Mononuclear cell (primary cell): ENCODE data around the gene ATXN7. TPM values are rescaled to one million over a fixed set of nuclear protein-coding genes. Genes with fewer than 3 reads are reported as not detected.

Experiments used
- H3K27me3 ChIP-seq: 2 replicates; pipeline ENCODE4 v1.6.0; 2011; ENCODE audit warnings: low read length, control low read depth; ENCODE audit not compliant: insufficient read depth
- H3K4me1 ChIP-seq: 2 replicates; pipeline ENCODE4 v1.5.1; 2011; ENCODE audit warnings: mild to moderate bottlenecking, low read length, control low read depth; ENCODE audit not compliant: insufficient read depth
- H3K4me3 ChIP-seq: 2 replicates; pipeline ENCODE4 v1.5.1; 2011; ENCODE audit warnings: mild to moderate bottlenecking, low read length, moderate library complexity
- H3K9me3 ChIP-seq: 2 replicates; pipeline ENCODE4 v1.5.1; 2011; ENCODE audit warnings: low read depth, mild to moderate bottlenecking, control low read depth, low read length
- total RNA-seq: library from RNA; depleted of rRNA; stranded (reverse); fragments of >200 nt; gene quantifications from one replicate; pipeline ENCODE4 v1.2.3, GENCODE V29; 2012

The ATXN7 gene
- 121 TPM for total RNA-seq

GRCh38 chr3:63863150-63864007, at the start of gene ATXN7, which contains the start of gene THOC7:
TSS of gene ATXN7 (plus strand) at chr3:63863867. CDS start at chr3:63912599, 48,732 bp downstream.
TSS of gene THOC7 (minus strand) at chr3:63863805. CDS start at chr3:63863790, 15 bp downstream.
- H3K4me3 ChIP-seq = peak within 1 kb of the TSS; percentile 88
- no peaks in the 10 kb centered on the region for H3K9me3 ChIP-seq
- peaks cover 35% of the 10 kb centered on the region for H3K4me1 ChIP-seq
- no peaks in the 10 kb centered on the region for H3K27me3 ChIP-seq

- no peaks in the 10 kb centered on the region for H3K9me3 ChIP-seq
- H3K27me3 ChIP-seq = no peaks in the 10 kb centered on the region
- peaks cover 4% of the 10 kb centered on the region for H3K4me1 ChIP-seq
- H3K4me3 ChIP-seq = no peak overlapping the region
Measured at GRCh38 chr3:63814237-63814636, 49.4 kb upstream of the ATXN7 start.

GRCh38 chr3:63817225-63817624, 46.4 kb upstream of the ATXN7 start:
- Histone ChIP-seq H3K4me3 (no peak overlapping the region), H3K9me3 (no peaks in the 10 kb centered on the region), H3K4me1 (no peaks in the 10 kb centered on the region), H3K27me3 (no peaks in the 10 kb centered on the region)

GRCh38 chr3:63818282-63819150, 45.2 kb upstream of the ATXN7 start:
- no peaks in the 10 kb centered on the region for H3K27me3 ChIP-seq
- no peak overlapping the region for H3K4me3 ChIP-seq
- no peaks in the 10 kb centered on the region for H3K4me1 ChIP-seq
- no peaks in the 10 kb centered on the region for H3K9me3 ChIP-seq

- Histone ChIP-seq H3K9me3 (no peaks in the 10 kb centered on the region), H3K27me3 (no peaks in the 10 kb centered on the region), H3K4me1 (no peaks in the 10 kb centered on the region), H3K4me3 (no peak within 1 kb of the TSS)
Measured at GRCh38 chr3:63819151-63819398, 44.6 kb upstream of the ATXN7 start, which contains the start of gene C3orf49. TSS of gene C3orf49 (plus strand) at chr3:63819299. CDS start at chr3:63819472, 173 bp downstream.

- Histone ChIP-seq H3K4me3 (no peak overlapping the region), H3K27me3 (no peaks in the 10 kb centered on the region), H3K4me1 (no peaks in the 10 kb centered on the region), H3K9me3 (no peaks in the 10 kb centered on the region)
Measured at GRCh38 chr3:63824309-63824708, 39.4 kb upstream of the ATXN7 start.

- no peaks in the 10 kb centered on the region for H3K27me3 ChIP-seq
- H3K4me3 ChIP-seq = no peak overlapping the region
- H3K9me3 ChIP-seq = no peaks in the 10 kb centered on the region
- H3K4me1 ChIP-seq = no peaks in the 10 kb centered on the region
Measured at GRCh38 chr3:63830526-63830925, 33.1 kb upstream of the ATXN7 start.

- H3K4me1 ChIP-seq = no peaks in the 10 kb centered on the region
- H3K9me3 ChIP-seq = no peaks in the 10 kb centered on the region
- no peak overlapping the region for H3K4me3 ChIP-seq
- no peaks in the 10 kb centered on the region for H3K27me3 ChIP-seq
Measured at GRCh38 chr3:63832395-63832794, 31.3 kb upstream of the ATXN7 start.

- Histone ChIP-seq H3K4me1 (no peaks in the 10 kb centered on the region), H3K9me3 (no peaks in the 10 kb centered on the region), H3K27me3 (no peaks in the 10 kb centered on the region), H3K4me3 (no peak overlapping the region)
Measured at GRCh38 chr3:63841704-63842103, 22.0 kb upstream of the ATXN7 start.

- H3K4me1 ChIP-seq = no peaks in the 10 kb centered on the region
- no peaks in the 10 kb centered on the region for H3K27me3 ChIP-seq
- H3K4me3 ChIP-seq = no peak overlapping the region
- H3K9me3 ChIP-seq = no peaks in the 10 kb centered on the region
Measured at GRCh38 chr3:63842127-63842526, 21.5 kb upstream of the ATXN7 start.

GRCh38 chr3:63845215-63845614, 18.5 kb upstream of the ATXN7 start:
- Histone ChIP-seq H3K4me1 (no peaks in the 10 kb centered on the region), H3K9me3 (no peaks in the 10 kb centered on the region), H3K27me3 (no peaks in the 10 kb centered on the region), H3K4me3 (no peak overlapping the region)

- no peaks in the 10 kb centered on the region for H3K4me1 ChIP-seq
- H3K9me3 ChIP-seq = no peaks in the 10 kb centered on the region
- H3K4me3 ChIP-seq = no peak overlapping the region
- H3K27me3 ChIP-seq = no peaks in the 10 kb centered on the region
Measured at GRCh38 chr3:63847718-63848450, 15.8 kb upstream of the ATXN7 start.

- no peaks in the 10 kb centered on the region for H3K27me3 ChIP-seq
- no peak overlapping the region for H3K4me3 ChIP-seq
- no peaks in the 10 kb centered on the region for H3K4me1 ChIP-seq
- H3K9me3 ChIP-seq = no peaks in the 10 kb centered on the region
Measured at GRCh38 chr3:63849175-63849574, 14.5 kb upstream of the ATXN7 start.

- H3K27me3 ChIP-seq = no peaks in the 10 kb centered on the region
- H3K9me3 ChIP-seq = no peaks in the 10 kb centered on the region
- no peaks in the 10 kb centered on the region for H3K4me1 ChIP-seq
- no peak overlapping the region for H3K4me3 ChIP-seq
Measured at GRCh38 chr3:63851287-63851686, 12.4 kb upstream of the ATXN7 start.

GRCh38 chr3:63853106-63853505, 10.6 kb upstream of the ATXN7 start:
- Histone ChIP-seq H3K4me3 (no peak overlapping the region), H3K4me1 (no peaks in the 10 kb centered on the region), H3K9me3 (no peaks in the 10 kb centered on the region), H3K27me3 (no peaks in the 10 kb centered on the region)
